T-helper 22 cell (primary cell): ENCODE data around the gene TMA7B.
A peak's percentile ranks its signal among the peaks of the same experiment; 100 is the strongest.

Experiments
- DNase-seq: peaks from one replicate; pipeline ENCODE4 v3.0.0-alpha.2; 2020; ENCODE audit warnings: low read depth

TMA7B gene

GRCh38 chr22:39954584-39955055 is 5.6 kb upstream of the TMA7B start:
- DNase-seq, result no peak

GRCh38 chr22:39955675-39956074 is 4.5 kb upstream of the TMA7B start:
- DNase-seq, result no peak

- no peak for DNase-seq
These were observed 3.1 kb upstream of the TMA7B start for GRCh38 chr22:39956932-39957664.

- DNase-seq, result no peak
These were observed 2.0 kb upstream of the TMA7B start for GRCh38 chr22:39958009-39958711.

GRCh38 chr22:39958949-39959639 is 1.1 kb upstream of the TMA7B start:
- DNase-seq, result no peak

- DNase-seq, result peak; percentile 58
These were observed 872 bp downstream of the TMA7B start for GRCh38 chr22:39960791-39961746.

GRCh38 chr22:39962071-39962470 is 1.9 kb downstream of the TMA7B start:
- no peak for DNase-seq

GRCh38 chr22:39965748-39966147 is 5.6 kb downstream of the TMA7B start:
- DNase-seq, result no peak

- no peak for DNase-seq
These were observed 6.3 kb downstream of the TMA7B start for GRCh38 chr22:39966470-39966869.

- DNase-seq, result no peak
These were observed 7.1 kb downstream of the TMA7B start for GRCh38 chr22:39967103-39967829.

GRCh38 chr22:39967996-39968972 is 8.1 kb downstream of the TMA7B start:
- DNase-seq, result no peak

GRCh38 chr22:39970742-39971141 is 10.5 kb downstream of the TMA7B start:
- DNase-seq, result no peak

- no peak for DNase-seq
These were observed 12.4 kb downstream of the TMA7B start for GRCh38 chr22:39972641-39973040.

- no peak for DNase-seq
These were observed 13.5 kb downstream of the TMA7B start for GRCh38 chr22:39973656-39974055.

- DNase-seq, result no peak
These were observed 13.9 kb downstream of the TMA7B start for GRCh38 chr22:39974065-39974464.

GRCh38 chr22:39979048-39979447 is 18.9 kb downstream of the TMA7B start:
- DNase-seq, result no peak

- DNase-seq, result no peak
These were observed 19.3 kb downstream of the TMA7B start for GRCh38 chr22:39979458-39979857.

GRCh38 chr22:39980596-39980995 is 20.4 kb downstream of the TMA7B start:
- DNase-seq, result no peak

- no peak for DNase-seq
These were observed 23.1 kb downstream of the TMA7B start for GRCh38 chr22:39983346-39983745.

GRCh38 chr22:39984006-39984405 is 23.8 kb downstream of the TMA7B start:
- DNase-seq, result no peak
